K562 (cell line): ENCODE results near the gene ZNF569. TPM values are rescaled to one million over a fixed set of nuclear protein-coding genes. Genes with fewer than 3 reads are reported as not detected.

Experiments
- CXXC5 ChIP-seq: fragments of 250-450 bp; sonication (Bioruptor Pico); IDR thresholded peaks from 2 replicates; pipeline ENCODE4 v1.8.0; 2022; ENCODE audit warnings: inconsistent platforms, mild to moderate bottlenecking, moderate library complexity
- HDAC6 ChIP-seq: IDR thresholded peaks from 2 replicates; pipeline ENCODE4 v1.6.1; 2012; ENCODE audit warnings: low read depth, mild to moderate bottlenecking, control low read depth, inconsistent platforms, low read length, moderate library complexity
- ILF3 ChIP-seq: fragments of 450-650 bp; IDR thresholded peaks from 2 replicates; pipeline ENCODE4 v1.6.1; 2018; ENCODE audit warnings: antibody characterized with exemption, mild to moderate bottlenecking, moderate library complexity, borderline replicate concordance
- KAT8 ChIP-seq: fragments of 450-650 bp; IDR thresholded peaks from 2 replicates; pipeline ENCODE4 v1.6.1; 2016; ENCODE audit warnings: low read depth, mild to moderate bottlenecking
- MED1 ChIP-seq: sonication (generic); formaldehyde crosslinking; IDR thresholded peaks from 2 replicates; pipeline ENCODE4 v1.8.1; 2023; ENCODE audit warnings: missing genetic modification reagents, borderline replicate concordance
- MEIS2 ChIP-seq: fragments of 450-650 bp; IDR thresholded peaks from 2 replicates; pipeline ENCODE4 v1.6.1; 2014; ENCODE audit warnings: mild to moderate bottlenecking; ENCODE audit not compliant: partially characterized antibody
- NCOA4 ChIP-seq: fragments of 450-650 bp; IDR thresholded peaks from 2 replicates; pipeline ENCODE4 v1.6.1; 2018; ENCODE audit warnings: mild to moderate bottlenecking; ENCODE audit not compliant: partially characterized antibody
- PRMT5 ChIP-seq: sonication (generic); formaldehyde crosslinking; IDR thresholded peaks from 2 replicates; pipeline ENCODE4 v1.5.0; 2020; ENCODE audit warnings: missing genetic modification reagents
- PRPF4 ChIP-seq: fragments of 200-400 bp; formaldehyde crosslinking; IDR thresholded peaks from one replicate; pipeline ENCODE4 v1.6.1; 2017; ENCODE audit warnings: low read length, low read depth, mild to moderate bottlenecking; ENCODE audit not compliant: insufficient read depth, poor library complexity, severe bottlenecking
- RAD21 ChIP-seq, 2 experiments: fragments of 250-450 bp in 1 of 2; fragments of 450-650 bp in 1 of 2; sonication (Bioruptor Pico) in 1 of 2; formaldehyde crosslinking in 1 of 2; IDR thresholded peaks in 1 of 2; conservative IDR thresholded peaks in 1 of 2; 2 replicates each; pipeline versions ENCODE4 v1.4.0 to v1.8.0; 2020 to 2022; ENCODE audit warnings: mild to moderate bottlenecking in 2 of 2, moderate library complexity in 1 of 2
- RBBP5 ChIP-seq: fragments of 200-600 bp; sonication (generic); IDR thresholded peaks from 2 replicates; pipeline ENCODE4 v1.6.1; 2012; ENCODE audit warnings: borderline replicate concordance, mild to moderate bottlenecking, low read length, control low read depth, inconsistent platforms; ENCODE audit not compliant: insufficient read depth, poor library complexity, severe bottlenecking
- SMARCC2 ChIP-seq: fragments of 450-650 bp; IDR thresholded peaks from 2 replicates; pipeline ENCODE4 v1.6.1; 2017; ENCODE audit warnings: antibody characterized with exemption, moderate library complexity, mild to moderate bottlenecking, low read depth
- SREBF1 ChIP-seq: fragments of 150-350 bp; IDR thresholded peaks from 2 replicates; pipeline ENCODE4 v1.6.1; 2014; ENCODE audit warnings: antibody characterized with exemption, low read depth, low read length, borderline replicate concordance
- SUPT5H ChIP-seq: fragments of 450-650 bp; IDR thresholded peaks from 2 replicates; pipeline ENCODE4 v1.6.1; 2016
- TRIM24 ChIP-seq, 2 experiments: fragments of 450-650 bp; IDR thresholded peaks; 2 replicates each; pipeline ENCODE4 v1.6.1; 2016
- XRCC5 ChIP-seq: fragments of 200-400 bp; formaldehyde crosslinking; IDR thresholded peaks from 2 replicates; pipeline ENCODE4 v1.6.1; 2017; ENCODE audit warnings: low read depth, mild to moderate bottlenecking, low read length
- ZNF347 ChIP-seq: fragments of 450-650 bp; formaldehyde crosslinking; IDR thresholded peaks from 2 replicates; pipeline ENCODE4 v1.4.0; 2020; ENCODE audit warnings: low read depth, mild to moderate bottlenecking, moderate library complexity
- ZNF436 ChIP-seq: fragments of 250-450, 450-650 bp; sonication (Bioruptor Pico); formaldehyde crosslinking; IDR thresholded peaks from 2 replicates; pipeline ENCODE4 v1.7.0; 2020; ENCODE audit warnings: mild to moderate bottlenecking
- ZNF584 ChIP-seq: fragments of 200-800 bp; sonication (Bioruptor generic); IDR thresholded peaks from 2 replicates; pipeline ENCODE4 v1.6.1; 2016; ENCODE audit warnings: low read depth, mild to moderate bottlenecking, missing genetic modification characterization, missing compliant biosample characterization
- ZNF589 ChIP-seq: fragments of 200-800 bp; sonication (Bioruptor generic); IDR thresholded peaks from 2 replicates; pipeline ENCODE4 v1.6.1; 2016; ENCODE audit warnings: low read depth, missing genetic modification characterization, missing compliant biosample characterization
- polyA plus RNA-seq, 8 experiments: library from polyadenylated mRNA; depleted of rRNA in 4 of 8; stranded (reverse) in 5 of 8; unstranded in 3 of 8; fragments of >200 nt; fragmentation: Nextera tagmentation in 2 of 8; fragmentation: Illumina TruSeq in 1 of 8; extraction: Ambion mirVana in 2 of 8; extraction: Trizol in 1 of 8; gene quantifications; 2 replicates each; pipeline versions ENCODE4 v1.2.1 to v1.2.3, GENCODE V29; 2011 to 2014; ENCODE audit warnings: inconsistent platforms in 1 of 8, missing spikeins in 1 of 8
- total RNA-seq, 7 experiments: library from RNA; depleted of rRNA in 6 of 7; stranded (reverse); fragments of >200 nt in 6 of 7; fragmentation: Illumina TruSeq in 2 of 7; extraction: Trizol in 2 of 7; gene quantifications; 2 replicates each; pipeline versions ENCODE4 v1.2.1 to v1.2.3, GENCODE V29; 2011 to 2021; ENCODE audit warnings: low replicate concordance in 1 of 7
- TF ChIP-seq, protein P1 (sequence below): fragments of 250-450 bp; sonication (Bioruptor Pico); IDR thresholded peaks from 2 replicates; pipeline ENCODE4 v1.8.0; 2022; ENCODE audit warnings: moderate library complexity, mild to moderate bottlenecking, inconsistent platforms
- TF ChIP-seq, protein P2 (sequence below): fragments of 250-450 bp; sonication (Bioruptor Pico); IDR thresholded peaks from 2 replicates; pipeline ENCODE4 v1.5.0; 2020; ENCODE audit warnings: mild to moderate bottlenecking
- TF ChIP-seq, protein P3 (sequence below): sonication (generic); IDR thresholded peaks from 2 replicates; pipeline ENCODE4 v1.6.1; 2016
- TF ChIP-seq, protein P4 (sequence below): sonication (generic); formaldehyde crosslinking; IDR thresholded peaks from 2 replicates; pipeline ENCODE4 v1.5.0; 2020; ENCODE audit warnings: missing genetic modification reagents

Gene ZNF569
- total and polyA plus RNA-seq, 9 of the 15 experiments (the other 6 are each of a cell fraction or from before 2014, with no cell fraction given) = 2.1 to 5.7 (median 4.5) TPM

DNA sequence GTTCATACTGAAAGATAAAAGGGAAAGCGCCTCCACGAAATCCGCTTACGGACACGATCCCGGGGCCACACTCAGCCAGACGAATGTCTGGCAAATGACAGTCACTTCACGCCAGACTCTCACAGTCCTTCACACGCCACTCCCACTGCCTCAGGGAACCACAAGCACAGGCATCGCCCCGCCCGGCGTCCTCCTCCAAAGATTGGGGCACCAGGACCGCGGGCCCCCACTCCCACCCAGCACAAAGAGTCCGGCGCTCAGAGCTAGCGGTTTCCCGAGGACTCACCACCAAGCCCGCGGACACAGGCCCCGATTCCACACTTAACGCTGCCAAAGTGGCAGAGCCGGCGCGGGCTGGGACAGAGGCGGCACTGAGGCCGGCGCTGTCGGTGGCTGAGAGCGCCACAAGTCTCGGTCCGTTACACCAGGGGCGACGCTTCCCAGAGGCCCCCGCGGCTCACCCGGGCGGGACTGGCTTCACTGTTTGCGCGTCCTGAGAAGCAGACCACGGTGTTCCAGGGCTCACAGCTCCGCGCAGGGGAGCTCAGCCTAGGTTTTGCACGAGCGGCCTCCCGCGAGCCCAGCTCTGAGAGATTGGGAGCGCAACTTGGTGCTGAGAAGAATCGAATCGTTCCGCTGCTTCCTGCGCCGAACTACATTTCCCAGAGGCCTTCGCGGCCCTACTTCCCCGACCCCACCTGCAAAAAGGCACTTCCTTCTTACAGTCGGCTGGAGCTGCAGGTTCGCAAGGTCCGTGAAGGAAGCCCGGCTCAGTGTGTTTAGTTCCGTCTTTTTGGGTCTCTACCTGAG is at the start of gene ZNF569 (continued):
- TF ChIP-seq, protein P1, sequence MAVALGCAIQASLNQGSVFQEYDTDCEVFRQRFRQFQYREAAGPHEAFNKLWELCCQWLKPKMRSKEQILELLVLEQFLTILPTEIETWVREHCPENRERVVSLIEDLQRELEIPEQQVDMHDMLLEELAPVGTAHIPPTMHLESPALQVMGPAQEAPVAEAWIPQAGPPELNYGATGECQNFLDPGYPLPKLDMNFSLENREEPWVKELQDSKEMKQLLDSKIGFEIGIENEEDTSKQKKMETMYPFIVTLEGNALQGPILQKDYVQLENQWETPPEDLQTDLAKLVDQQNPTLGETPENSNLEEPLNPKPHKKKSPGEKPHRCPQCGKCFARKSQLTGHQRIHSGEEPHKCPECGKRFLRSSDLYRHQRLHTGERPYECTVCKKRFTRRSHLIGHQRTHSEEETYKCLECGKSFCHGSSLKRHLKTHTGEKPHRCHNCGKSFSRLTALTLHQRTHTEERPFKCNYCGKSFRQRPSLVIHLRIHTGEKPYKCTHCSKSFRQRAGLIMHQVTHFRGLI = no peak
- TF ChIP-seq, protein P2, sequence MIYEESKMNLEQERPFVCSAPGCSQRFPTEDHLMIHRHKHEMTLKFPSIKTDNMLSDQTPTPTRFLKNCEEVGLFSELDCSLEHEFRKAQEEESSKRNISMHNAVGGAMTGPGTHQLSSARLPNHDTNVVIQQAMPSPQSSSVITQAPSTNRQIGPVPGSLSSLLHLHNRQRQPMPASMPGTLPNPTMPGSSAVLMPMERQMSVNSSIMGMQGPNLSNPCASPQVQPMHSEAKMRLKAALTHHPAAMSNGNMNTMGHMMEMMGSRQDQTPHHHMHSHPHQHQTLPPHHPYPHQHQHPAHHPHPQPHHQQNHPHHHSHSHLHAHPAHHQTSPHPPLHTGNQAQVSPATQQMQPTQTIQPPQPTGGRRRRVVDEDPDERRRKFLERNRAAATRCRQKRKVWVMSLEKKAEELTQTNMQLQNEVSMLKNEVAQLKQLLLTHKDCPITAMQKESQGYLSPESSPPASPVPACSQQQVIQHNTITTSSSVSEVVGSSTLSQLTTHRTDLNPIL = no peak
- TF ChIP-seq CXXC5 = peak; percentile 67
- no peak for TF ChIP-seq ILF3
- no peak for TF ChIP-seq KAT8
- TF ChIP-seq ZNF347 (CRISPR knock-in tag) = no peak
- TF ChIP-seq, protein P3, sequence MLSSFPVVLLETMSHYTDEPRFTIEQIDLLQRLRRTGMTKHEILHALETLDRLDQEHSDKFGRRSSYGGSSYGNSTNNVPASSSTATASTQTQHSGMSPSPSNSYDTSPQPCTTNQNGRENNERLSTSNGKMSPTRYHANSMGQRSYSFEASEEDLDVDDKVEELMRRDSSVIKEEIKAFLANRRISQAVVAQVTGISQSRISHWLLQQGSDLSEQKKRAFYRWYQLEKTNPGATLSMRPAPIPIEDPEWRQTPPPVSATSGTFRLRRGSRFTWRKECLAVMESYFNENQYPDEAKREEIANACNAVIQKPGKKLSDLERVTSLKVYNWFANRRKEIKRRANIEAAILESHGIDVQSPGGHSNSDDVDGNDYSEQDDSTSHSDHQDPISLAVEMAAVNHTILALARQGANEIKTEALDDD = no peak
- TF ChIP-seq SREBF1 = no peak
- no peak for TF ChIP-seq MEIS2
- TF ChIP-seq NCOA4 = no peak
- TF ChIP-seq XRCC5 = no peak
- TF ChIP-seq, protein P4, sequence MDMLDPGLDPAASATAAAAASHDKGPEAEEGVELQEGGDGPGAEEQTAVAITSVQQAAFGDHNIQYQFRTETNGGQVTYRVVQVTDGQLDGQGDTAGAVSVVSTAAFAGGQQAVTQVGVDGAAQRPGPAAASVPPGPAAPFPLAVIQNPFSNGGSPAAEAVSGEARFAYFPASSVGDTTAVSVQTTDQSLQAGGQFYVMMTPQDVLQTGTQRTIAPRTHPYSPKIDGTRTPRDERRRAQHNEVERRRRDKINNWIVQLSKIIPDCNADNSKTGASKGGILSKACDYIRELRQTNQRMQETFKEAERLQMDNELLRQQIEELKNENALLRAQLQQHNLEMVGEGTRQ (CRISPR knock-in tag) = no peak
- TF ChIP-seq TRIM24 (IDR thresholded peaks at IDR 0.05) = peak in 1 of 2 experiments; percentile 90; a peak in 2 of 4 replicates
- TF ChIP-seq MED1 (CRISPR knock-in tag) = no peak
- TF ChIP-seq SUPT5H = peak; percentile 59; the same call in 1 of the 2 replicates
- TF ChIP-seq ZNF436 (CRISPR knock-in tag) = no peak
- TF ChIP-seq PRMT5 (CRISPR knock-in tag) = no peak
- TF ChIP-seq RAD21 (CRISPR knock-in tag; conservative IDR thresholded peaks at IDR 0.05 in 1 of 2, IDR thresholded peaks at IDR 0.05 in 1 of 2) = no peak
- TF ChIP-seq ZNF584 (CRISPR knock-in tag) = no peak
- TF ChIP-seq HDAC6 = no peak
- no peak for TF ChIP-seq SMARCC2
- TF ChIP-seq ZNF589 (CRISPR knock-in tag) = no peak
- no peak for TF ChIP-seq RBBP5
- TF ChIP-seq PRPF4 = no peak
